ENCODE results near the gene CCL27.

The CCL27 gene

GRCh38 chr9:34662526-34663302 is at the start of gene CCL27:
CCL27 (minus strand) TSS chr9:34662657; CDS start chr9:34662633, 24 bp downstream.
- no peak for TF ChIP-seq GATA2 (IDR thresholded peaks at IDR 0.05; ENCODE audit: low read depth, low read length)
- TF ChIP-seq GATA3 (IDR thresholded peaks at IDR 0.05; ENCODE audit: low read depth, low read length) = no peak

GRCh38 chr9:34712140-34712539 is 49.7 kb upstream of the CCL27 start:
- TF ChIP-seq GATA2 (IDR thresholded peaks at IDR 0.05; ENCODE audit: low read depth, low read length) (no peak), GATA3 (IDR thresholded peaks at IDR 0.05; ENCODE audit: low read depth, low read length) (no peak)

GRCh38 chr9:34710023-34710422 is 47.6 kb upstream of the CCL27 start, which contains the start of gene CCL21:
CCL21 (minus strand) TSS chr9:34710136; CDS start chr9:34710066, 70 bp downstream.
- TF ChIP-seq GATA2 (IDR thresholded peaks at IDR 0.05; ENCODE audit: low read depth, low read length) = no peak

- TF ChIP-seq GATA2 (IDR thresholded peaks at IDR 0.05; ENCODE audit: low read depth, low read length) (no peak), GATA3 (IDR thresholded peaks at IDR 0.05; ENCODE audit: low read depth, low read length) (no peak)
These were observed 46.9 kb upstream of the CCL27 start for GRCh38 chr9:34709196-34709978.

GRCh38 chr9:34707130-34707529 is 44.7 kb upstream of the CCL27 start:
- TF ChIP-seq GATA2 (IDR thresholded peaks at IDR 0.05; ENCODE audit: low read depth, low read length) = no peak
- no peak for TF ChIP-seq GATA3 (IDR thresholded peaks at IDR 0.05; ENCODE audit: low read depth, low read length)

- TF ChIP-seq GATA3 (IDR thresholded peaks at IDR 0.05; ENCODE audit: low read depth, low read length) (no peak), GATA2 (IDR thresholded peaks at IDR 0.05; ENCODE audit: low read depth, low read length) (no peak)
These were observed 39.6 kb upstream of the CCL27 start for GRCh38 chr9:34701769-34702736.

GRCh38 chr9:34701023-34701768 is 38.7 kb upstream of the CCL27 start:
- TF ChIP-seq GATA3 (IDR thresholded peaks at IDR 0.05; ENCODE audit: low read depth, low read length) (no peak), GATA2 (IDR thresholded peaks at IDR 0.05; ENCODE audit: low read depth, low read length) (no peak)

- TF ChIP-seq GATA2 (IDR thresholded peaks at IDR 0.05; ENCODE audit: low read depth, low read length) (no peak), GATA3 (IDR thresholded peaks at IDR 0.05; ENCODE audit: low read depth, low read length) (no peak)
These were observed 32.4 kb upstream of the CCL27 start for GRCh38 chr9:34694811-34695210.

- TF ChIP-seq GATA2 (IDR thresholded peaks at IDR 0.05; ENCODE audit: low read depth, low read length) = no peak
- no peak for TF ChIP-seq GATA3 (IDR thresholded peaks at IDR 0.05; ENCODE audit: low read depth, low read length)
These were observed 31.1 kb upstream of the CCL27 start for GRCh38 chr9:34693560-34693959.

GRCh38 chr9:34691936-34692315 is 29.5 kb upstream of the CCL27 start:
- TF ChIP-seq GATA3 (IDR thresholded peaks at IDR 0.05; ENCODE audit: low read depth, low read length) (no peak), GATA2 (IDR thresholded peaks at IDR 0.05; ENCODE audit: low read depth, low read length) (no peak)

GRCh38 chr9:34690983-34691935 is 28.8 kb upstream of the CCL27 start, which contains the start of gene CCL19:
CCL19 (minus strand) TSS chr9:34691276; CDS start chr9:34691139, 137 bp downstream.
- TF ChIP-seq GATA2 (IDR thresholded peaks at IDR 0.05; ENCODE audit: low read depth, low read length) (no peak), GATA3 (IDR thresholded peaks at IDR 0.05; ENCODE audit: low read depth, low read length) (no peak)

- no peak for TF ChIP-seq GATA2 (IDR thresholded peaks at IDR 0.05; ENCODE audit: low read depth, low read length)
- TF ChIP-seq GATA3 (IDR thresholded peaks at IDR 0.05; ENCODE audit: low read depth, low read length) = no peak
These were observed 27.1 kb upstream of the CCL27 start for GRCh38 chr9:34689512-34689911.
